Adrenal gland (tissue), 5 donors: ENCODE results near the gene PDE9A.

ENCODE experiments used
- POLR2A ChIP-seq, 2 donors: fragments of 450-650 bp; IDR thresholded peaks; one replicate each; pipeline ENCODE4 v1.6.1; 2017; ENCODE audit warnings: antibody characterized with exemption in 2 of 2, mild to moderate bottlenecking in 2 of 2, moderate library complexity in 1 of 2
- TF ChIP-seq, protein P1 (sequence below), 6 experiments: fragments of 450-650 bp in 4 of 6; fragments of 200-600 bp in 2 of 6; sonication (generic) in 1 of 6; IDR thresholded peaks; 1 replicate in 5 of 6; 2 replicates in 1 of 6; pipeline versions ENCODE4 v1.5.1 to v1.8.0; 2016 to 2021; ENCODE audit warnings: antibody characterized with exemption in 6 of 6, mild to moderate bottlenecking in 2 of 6, moderate library complexity in 1 of 6
- donor health status: DM: no; HTN: no; CAD: no.

DNA sequence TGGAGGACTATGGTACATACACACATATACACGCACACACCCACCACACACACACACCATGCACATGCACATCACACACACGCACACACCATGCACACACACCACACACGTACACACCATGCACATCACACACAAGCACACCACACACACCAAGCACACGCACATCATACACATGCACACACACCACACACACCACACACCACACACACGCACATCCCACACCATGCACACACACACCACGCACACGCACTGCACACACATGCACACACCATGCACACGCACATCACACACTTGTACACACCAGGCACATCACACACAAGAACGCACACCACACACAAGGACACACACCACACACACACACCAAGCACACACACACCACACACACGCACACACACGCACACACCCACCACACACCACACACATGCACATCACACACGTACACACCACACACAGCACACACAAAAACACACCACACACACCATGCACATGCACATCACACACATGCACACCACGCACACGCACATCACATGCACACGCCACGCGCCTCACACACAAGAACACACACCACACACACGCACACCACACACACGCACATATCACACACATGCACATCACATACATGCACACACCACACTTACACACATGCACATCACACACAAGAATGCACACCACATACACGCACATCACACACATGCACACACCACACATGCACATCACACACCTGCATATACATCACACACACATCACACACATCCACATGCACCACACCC is 9.2 kb downstream of the PDE9A start:
- TF ChIP-seq, protein P1, sequence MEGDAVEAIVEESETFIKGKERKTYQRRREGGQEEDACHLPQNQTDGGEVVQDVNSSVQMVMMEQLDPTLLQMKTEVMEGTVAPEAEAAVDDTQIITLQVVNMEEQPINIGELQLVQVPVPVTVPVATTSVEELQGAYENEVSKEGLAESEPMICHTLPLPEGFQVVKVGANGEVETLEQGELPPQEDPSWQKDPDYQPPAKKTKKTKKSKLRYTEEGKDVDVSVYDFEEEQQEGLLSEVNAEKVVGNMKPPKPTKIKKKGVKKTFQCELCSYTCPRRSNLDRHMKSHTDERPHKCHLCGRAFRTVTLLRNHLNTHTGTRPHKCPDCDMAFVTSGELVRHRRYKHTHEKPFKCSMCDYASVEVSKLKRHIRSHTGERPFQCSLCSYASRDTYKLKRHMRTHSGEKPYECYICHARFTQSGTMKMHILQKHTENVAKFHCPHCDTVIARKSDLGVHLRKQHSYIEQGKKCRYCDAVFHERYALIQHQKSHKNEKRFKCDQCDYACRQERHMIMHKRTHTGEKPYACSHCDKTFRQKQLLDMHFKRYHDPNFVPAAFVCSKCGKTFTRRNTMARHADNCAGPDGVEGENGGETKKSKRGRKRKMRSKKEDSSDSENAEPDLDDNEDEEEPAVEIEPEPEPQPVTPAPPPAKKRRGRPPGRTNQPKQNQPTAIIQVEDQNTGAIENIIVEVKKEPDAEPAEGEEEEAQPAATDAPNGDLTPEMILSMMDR (IDR thresholded peaks at IDR 0.05): no peak
- no peak for TF ChIP-seq POLR2A (IDR thresholded peaks at IDR 0.05)
